Left cardiac atrium (tissue), 4 donors: ENCODE data around the gene BET1L. TPM values are rescaled to one million over a fixed set of nuclear protein-coding genes. Genes with fewer than 3 reads are reported as not detected.

Experiments
- ATAC-seq, 2 donors: fragments of 200-7000 bp; cut with Tn5 transposase; one replicate each; pipeline ENCODE4 v1.9.1; 2020; ENCODE audit warnings: mild to moderate bottlenecking in 2 of 2, moderate library complexity in 2 of 2
- DNase-seq: peaks from one replicate; pipeline ENCODE4 v3.0.0-alpha.2; 2020
- intact Hi-C, 2 donors: fragments of 100-400 bp; cut with DNase I; formaldehyde crosslinking; loops; one replicate each; pipeline versions ENCODE4 v1.14.1 to v1.15.1; 2022 to 2023
- total RNA-seq, 2 donors: library from RNA; stranded (reverse); fragmentation: NEBNext Ultra II Directional; extraction: Animal tissue kit (Norgen Biotek cat#: 25700); gene quantifications; one replicate each; pipeline ENCODE4 v1.2.1, GENCODE V29; 2021
- donor health status: DM: no; HTN: yes; CAD: no.
- donor health status: DM: no; HTN: yes; CAD: no; lungs with severe emphysema.
- donor health status: DM: yes; HTN: yes; CAD: no.
- donor health status: Dilated cardiomyopathy.

The BET1L gene
- total RNA-seq, 2 donors from 2014 or later = 27.6 to 44.5 TPM

DNA sequence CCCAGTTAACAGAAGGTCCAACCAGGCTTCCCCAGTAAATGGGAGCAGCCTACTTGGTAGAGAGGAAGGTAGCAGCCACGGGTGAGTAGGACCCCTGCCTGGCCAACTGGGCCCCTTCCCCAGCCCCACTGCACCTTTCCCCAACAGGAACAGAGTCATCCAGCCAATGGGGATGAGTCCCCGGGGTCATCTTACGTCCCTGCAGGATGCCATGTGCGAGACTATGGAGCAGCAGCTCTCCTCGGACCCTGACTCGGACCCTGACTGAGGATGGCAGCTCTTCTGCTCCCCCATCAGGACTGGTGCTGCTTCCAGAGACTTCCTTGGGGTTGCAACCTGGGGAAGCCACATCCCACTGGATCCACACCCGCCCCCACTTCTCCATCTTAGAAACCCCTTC lies 6.9 kb upstream of the BET1L start:
- DNase-seq (no peak), ATAC-seq (no peak)
- intact Hi-C loops = no loop called here

DNA sequence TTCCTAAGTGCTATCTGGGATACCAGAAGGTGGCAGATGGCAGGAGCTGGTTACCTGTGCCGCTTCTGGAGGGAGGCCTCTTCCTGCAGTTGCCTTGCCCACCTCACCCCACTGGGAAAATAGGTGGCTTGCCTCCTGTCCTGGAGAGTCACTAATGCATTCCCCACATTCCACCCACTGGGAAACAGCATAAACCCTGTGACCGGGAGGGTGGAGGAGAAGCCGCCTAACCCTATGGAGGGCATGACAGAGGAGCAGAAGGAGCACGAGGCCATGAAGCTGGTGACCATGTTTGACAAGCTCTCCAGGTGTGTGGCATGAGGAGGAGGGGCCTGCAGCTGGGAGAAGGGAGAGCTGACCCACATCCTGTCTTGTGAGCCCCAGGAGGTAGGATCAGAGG lies 5.9 kb upstream of the BET1L start:
- ATAC-seq = no peak

DNA sequence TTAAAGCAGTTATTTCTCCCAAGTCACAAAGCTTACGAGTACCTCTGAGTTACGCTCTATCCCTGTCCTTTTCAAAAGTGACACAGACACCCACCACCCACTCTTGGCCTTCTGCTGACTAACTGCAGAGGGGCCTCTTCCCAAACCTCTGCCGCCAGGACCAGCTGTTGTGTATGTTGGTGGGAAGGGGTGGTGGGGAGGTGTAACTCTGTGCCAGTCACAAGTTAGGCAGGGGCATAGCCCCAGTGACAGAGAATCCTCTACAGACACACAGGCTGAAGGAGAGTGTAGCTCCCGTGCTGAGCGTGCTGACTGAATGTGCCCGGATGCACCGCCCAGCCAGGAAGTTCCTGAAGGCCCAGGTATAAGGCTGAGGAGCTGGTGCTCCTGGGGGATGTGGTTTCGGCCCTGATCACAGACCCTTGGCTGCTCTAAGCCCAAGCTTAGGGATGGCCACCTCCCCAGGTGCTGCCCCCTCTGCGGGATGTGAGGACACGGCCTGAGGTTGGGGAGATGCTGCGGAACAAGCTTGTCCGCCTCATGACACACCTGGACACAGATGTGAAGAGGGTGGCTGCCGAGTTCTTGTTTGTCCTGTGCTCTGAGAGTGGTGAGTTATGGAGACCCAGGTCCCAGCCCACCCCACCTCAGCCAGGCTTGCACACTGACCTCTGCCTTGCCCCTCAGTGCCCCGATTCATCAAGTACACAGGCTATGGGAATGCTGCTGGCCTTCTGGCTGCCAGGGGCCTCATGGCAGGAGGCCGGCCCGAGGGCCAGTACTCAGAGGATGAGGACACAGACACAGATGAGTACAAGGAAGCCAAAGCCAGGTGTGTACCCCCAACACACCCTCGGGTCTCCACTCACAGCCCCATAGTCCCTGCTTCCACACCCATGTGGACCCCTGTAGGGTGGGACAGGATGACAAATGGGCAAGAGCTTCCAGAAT lies 5.2 kb upstream of the BET1L start:
- DNase-seq (no peak), ATAC-seq (no peak)
- intact Hi-C loops = no loop called here

More for the DNA sequence above, 5.9 kb upstream of the BET1L start:
- no peak for DNase-seq
- intact Hi-C loops = no loop called here

- intact Hi-C loops = no loop called here
- no peak for DNase-seq
Observed at GRCh38 chr11:211741-212140, 4.5 kb upstream of the BET1L start.

DNA sequence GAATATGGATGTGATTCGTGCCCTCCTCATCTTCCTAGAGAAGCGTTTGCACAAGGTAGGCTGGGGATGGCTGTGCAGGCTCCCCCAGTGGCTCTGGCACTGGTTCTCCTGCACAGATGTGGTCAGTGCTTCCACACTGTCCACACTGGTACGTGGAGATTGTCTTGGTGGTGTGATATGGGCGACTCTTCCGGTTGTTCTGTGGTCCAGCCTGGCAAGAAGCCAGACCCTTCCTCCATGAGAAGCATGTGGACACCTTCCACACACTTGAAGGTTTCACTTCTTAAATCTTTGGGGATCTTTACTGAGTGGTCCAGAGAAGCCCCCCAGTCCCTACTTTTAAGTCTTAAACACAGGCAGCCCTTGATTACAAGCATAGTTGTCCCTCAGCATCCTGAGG lies 4.1 kb upstream of the BET1L start:
- DNase-seq (no peak), ATAC-seq (no peak)
- intact Hi-C loops = no loop called here

More at GRCh38 chr11:211741-212140, 4.5 kb upstream of the BET1L start:
- no peak for ATAC-seq

GRCh38 chr11:210803-211180 lies 3.6 kb upstream of the BET1L start:
- no peak for DNase-seq
- intact Hi-C loops = no loop called here
- no peak for ATAC-seq

- ATAC-seq (no peak), DNase-seq (no peak)
- intact Hi-C loops = no loop called here
Observed at GRCh38 chr11:210122-210802, 3.1 kb upstream of the BET1L start.

- no peak for DNase-seq
- ATAC-seq = no peak
- intact Hi-C loops = loop anchor here in 1 of 2 donors (2.0 to 5.0 kb wide), 2 partner anchors 27 to 98 kb away; partner anchors contain the start of genes IFITM2, PSMD13 and SIRT3
Observed at GRCh38 chr11:209275-210121, 2.3 kb upstream of the BET1L start.

GRCh38 chr11:208917-209260 lies 1.7 kb upstream of the BET1L start:
- DNase-seq (peak; percentile 61), ATAC-seq (peak in 1 of 2 donors; percentile 2)
- intact Hi-C loops = loop anchor here in 1 of 2 donors (2.0 to 5.0 kb wide), 2 partner anchors 28 to 98 kb away; partner anchors contain the start of genes IFITM2, PSMD13 and SIRT3

GRCh38 chr11:208181-208916 lies 1.1 kb upstream of the BET1L start:
- DNase-seq (peak; percentile 87), ATAC-seq (peak; percentile 79 to 81)
- intact Hi-C loops = loop anchor here in 1 of 2 donors (2.0 to 5.0 kb wide), 2 partner anchors 28 to 99 kb away; partner anchors contain the start of genes IFITM2, PSMD13 and SIRT3

- DNase-seq = no peak
- ATAC-seq = peak; percentile 6 to 8
- intact Hi-C loops = loop anchor here in 1 of 2 donors (2.0 to 5.0 kb wide), 2 partner anchors 29 to 99 kb away; partner anchors contain the start of genes IFITM2, PSMD13 and SIRT3
Observed at GRCh38 chr11:207863-208180, 623 bp upstream of the BET1L start.

- ATAC-seq (peak in 1 of 2 donors; percentile 29), DNase-seq (peak; percentile 43)
- intact Hi-C loops = loop anchor here in 1 of 2 donors (5.0 kb wide), 1 partner anchor 101 kb away; the partner anchor contains the start of gene IFITM2
Observed at GRCh38 chr11:206526-207207, 532 bp downstream of the BET1L start.

GRCh38 chr11:206002-206384 lies 1.2 kb downstream of the BET1L start:
- intact Hi-C loops = loop anchor here in 1 of 2 donors (5.0 kb wide), 1 partner anchor 101 kb away; the partner anchor contains the start of gene IFITM2

GRCh38 chr11:205221-206001 lies 1.8 kb downstream of the BET1L start:
- no peak for DNase-seq
- ATAC-seq = no peak
- intact Hi-C loops = loop anchor here in 1 of 2 donors (5.0 kb wide), 1 partner anchor 102 kb away; the partner anchor contains the start of gene IFITM2

More at GRCh38 chr11:206002-206384, 1.2 kb downstream of the BET1L start:
- DNase-seq (no peak), ATAC-seq (no peak)

- no peak for DNase-seq
Observed at GRCh38 chr11:204587-205109, 2.6 kb downstream of the BET1L start.

DNA sequence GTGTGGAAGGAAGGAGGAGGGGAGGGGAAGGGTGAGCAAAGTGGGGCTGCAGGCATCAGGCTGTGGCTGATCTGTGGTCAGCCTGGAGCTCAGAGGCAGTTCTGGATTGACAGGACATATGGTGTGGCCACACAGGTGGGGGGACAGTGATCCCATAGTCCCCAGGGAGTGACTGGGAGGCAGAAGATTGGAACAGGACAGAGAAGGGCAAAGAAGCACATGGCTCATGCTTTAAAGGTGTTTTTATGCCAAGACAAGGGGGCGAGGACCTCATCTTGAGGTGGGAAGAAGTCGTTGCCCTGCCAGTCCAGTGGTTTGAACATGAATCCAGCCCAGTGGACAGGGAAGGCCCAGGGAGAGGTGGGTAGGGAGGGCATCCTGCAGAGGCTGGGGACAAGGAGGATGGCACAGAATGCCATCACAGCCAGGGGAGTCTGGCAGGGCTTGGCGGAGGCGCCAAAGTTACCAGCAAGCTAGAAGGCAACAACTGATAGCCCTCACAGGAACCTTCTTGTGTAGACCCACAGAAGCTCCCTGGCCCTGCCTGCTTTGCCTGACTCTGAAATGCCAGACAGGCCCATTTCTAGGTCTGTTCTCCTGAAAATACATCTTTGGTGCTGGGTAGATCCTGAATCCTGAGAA lies 3.1 kb downstream of the BET1L start:
- intact Hi-C loops = no loop called here
- ATAC-seq (no peak), DNase-seq (no peak)

More at GRCh38 chr11:204587-205109, 2.6 kb downstream of the BET1L start:
- intact Hi-C loops = loop anchor here in 1 of 2 donors (5.0 kb wide), 1 partner anchor 103 kb away; the partner anchor contains the start of gene IFITM2
- no peak for ATAC-seq
